Measurements from ENCODE around the gene PLA2G2F.
A peak's percentile ranks its signal among the peaks of the same experiment; 100 is the strongest.

PLA2G2F gene

GRCh38 chr1:20192364-20192763 lies 53.2 kb downstream of the PLA2G2F start:
- Histone ChIP-seq H3K9me3 (replicated peaks in 1 of 2; ENCODE audit: control insufficient read depth in 2 of 2, insufficient read depth in 1 of 2, low read depth in 1 of 2, low read length in 2 of 2) (no peaks in the 10 kb centered on the region), H3K4me2 (ENCODE audit: insufficient read depth, low read length, poor library complexity, severe bottlenecking) (no peak overlapping the region), H3K23ac (ENCODE audit: low read depth, low read length, poor library complexity) (no peak overlapping the region), H3K27ac (replicated peaks; ENCODE audit: low read length) (no peak overlapping the region), H3K36me3 (replicated peaks in 1 of 2; ENCODE audit: control insufficient read depth in 2 of 2, insufficient read depth in 2 of 2, low read length in 2 of 2) (no peaks in the 10 kb centered on the region), H2AFZ (ENCODE audit: low read length) (no peak overlapping the region), H2BK5ac (ENCODE audit: low read length) (no peak overlapping the region), H3K4me1 (ENCODE audit: control insufficient read depth in 2 of 2, insufficient read depth in 1 of 2, low read depth in 1 of 2, low read length in 2 of 2) (no peaks in the 10 kb centered on the region), H3K4me3 (ENCODE audit: low read length in 2 of 2) (no peak overlapping the region), H2AK5ac (ENCODE audit: low read depth, low read length) (no peak overlapping the region), H3K9ac (ENCODE audit: low read depth, low read length, poor library complexity) (no peak overlapping the region), H3K18ac (ENCODE audit: low read length) (no peak overlapping the region), H3K4ac (ENCODE audit: low read length) (no peak overlapping the region), H3K27me3 (ENCODE audit: control insufficient read depth in 3 of 3, insufficient read depth in 3 of 3, low read depth in 1 of 3, low read length in 3 of 3) (peaks cover 0 to 18% (median 2%) of the 10 kb centered on the region in 3 experiments), H2BK120ac (ENCODE audit: low read depth, low read length) (no peak overlapping the region), H3K79me1 (ENCODE audit: low read depth, low read length) (no peaks in the 10 kb centered on the region), H3K14ac (ENCODE audit: low read length) (no peak overlapping the region), H2BK15ac (ENCODE audit: low read length) (no peak overlapping the region), H2BK12ac (ENCODE audit: low read length) (no peak overlapping the region), H4K8ac (ENCODE audit: low read depth, low read length) (no peak overlapping the region), H4K91ac (ENCODE audit: low read depth, low read length, poor library complexity) (no peak overlapping the region)
- DNase-seq (ENCODE audit: low spot score) = no peak
- WGBS, 2 donors (ENCODE audit: extremely low coverage in 2 of 2, insufficient read length in 2 of 2, insufficient replicate concordance in 1 of 2) = no CpG with 5 or more reads among the region's 5 CpGs

GRCh38 chr1:20192871-20193411 lies 53.8 kb downstream of the PLA2G2F start:
- no peak overlapping the region for H3K4me3 ChIP-seq (ENCODE audit: low read length in 2 of 2)
- H3K79me1 ChIP-seq (ENCODE audit: low read depth, low read length) = no peaks in the 10 kb centered on the region
- no peak overlapping the region for H3K14ac ChIP-seq (ENCODE audit: low read length)
- no peak overlapping the region for H2BK120ac ChIP-seq (ENCODE audit: low read depth, low read length)
- no peak overlapping the region for H2BK5ac ChIP-seq (ENCODE audit: low read length)
- H3K27me3 ChIP-seq (ENCODE audit: control insufficient read depth in 3 of 3, insufficient read depth in 3 of 3, low read depth in 1 of 3, low read length in 3 of 3) = peaks cover 0 to 17% (median 2%) of the 10 kb centered on the region in 3 experiments
- DNase-seq (ENCODE audit: low spot score) = no peak
- no peaks in the 10 kb centered on the region for H3K9me3 ChIP-seq (replicated peaks in 1 of 2; ENCODE audit: control insufficient read depth in 2 of 2, insufficient read depth in 1 of 2, low read depth in 1 of 2, low read length in 2 of 2)
- no peak overlapping the region for H2AFZ ChIP-seq (ENCODE audit: low read length)
- H3K4me2 ChIP-seq (ENCODE audit: insufficient read depth, low read length, poor library complexity, severe bottlenecking) = no peak overlapping the region
- no peak overlapping the region for H2BK15ac ChIP-seq (ENCODE audit: low read length)
- no peak overlapping the region for H3K27ac ChIP-seq (replicated peaks; ENCODE audit: low read length)
- no peak overlapping the region for H3K4ac ChIP-seq (ENCODE audit: low read length)
- no CpG with 5 or more reads among the region's 1 CpG for WGBS, 2 donors (ENCODE audit: extremely low coverage in 2 of 2, insufficient read length in 2 of 2, insufficient replicate concordance in 1 of 2)
- no peak overlapping the region for H3K9ac ChIP-seq (ENCODE audit: low read depth, low read length, poor library complexity)
- H3K4me1 ChIP-seq (ENCODE audit: control insufficient read depth in 2 of 2, insufficient read depth in 1 of 2, low read depth in 1 of 2, low read length in 2 of 2) = no peaks in the 10 kb centered on the region
- no peaks in the 10 kb centered on the region for H3K36me3 ChIP-seq (replicated peaks in 1 of 2; ENCODE audit: control insufficient read depth in 2 of 2, insufficient read depth in 2 of 2, low read length in 2 of 2)
- H3K23ac ChIP-seq (ENCODE audit: low read depth, low read length, poor library complexity) = no peak overlapping the region
- H2AK5ac ChIP-seq (ENCODE audit: low read depth, low read length) = no peak overlapping the region
- no peak overlapping the region for H4K91ac ChIP-seq (ENCODE audit: low read depth, low read length, poor library complexity)
- H3K18ac ChIP-seq (ENCODE audit: low read length) = no peak overlapping the region
- H4K8ac ChIP-seq (ENCODE audit: low read depth, low read length) = no peak overlapping the region
- H2BK12ac ChIP-seq (ENCODE audit: low read length) = no peak overlapping the region

DNA sequence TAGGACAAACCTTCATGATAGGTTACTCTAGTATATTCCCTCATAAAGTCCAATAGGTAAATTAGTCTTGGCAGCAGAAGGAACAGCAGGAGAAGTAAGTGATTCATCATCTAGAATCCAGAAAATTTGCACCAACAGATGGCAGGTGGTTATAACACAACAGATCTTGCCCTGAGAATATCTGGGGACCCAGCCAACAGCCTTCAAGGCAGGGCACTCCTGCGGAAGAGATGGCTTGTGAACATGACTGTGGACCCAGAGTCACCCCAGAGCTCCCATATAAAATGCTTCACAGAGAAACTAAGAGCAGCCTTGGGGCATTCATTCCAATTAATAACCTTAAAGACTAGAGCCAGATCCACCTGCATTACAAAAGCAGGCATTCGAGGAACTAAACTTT lies 55.1 kb downstream of the PLA2G2F start:
- H4K8ac ChIP-seq (ENCODE audit: low read depth, low read length) = no peak overlapping the region
- no peaks in the 10 kb centered on the region for H3K79me1 ChIP-seq (ENCODE audit: low read depth, low read length)
- no peak overlapping the region for H2BK12ac ChIP-seq (ENCODE audit: low read length)
- no peak overlapping the region for H2BK15ac ChIP-seq (ENCODE audit: low read length)
- no peak overlapping the region for H3K4me2 ChIP-seq (ENCODE audit: insufficient read depth, low read length, poor library complexity, severe bottlenecking)
- no peaks in the 10 kb centered on the region for H3K4me1 ChIP-seq (ENCODE audit: control insufficient read depth in 2 of 2, insufficient read depth in 1 of 2, low read depth in 1 of 2, low read length in 2 of 2)
- no peak for DNase-seq (ENCODE audit: low spot score)
- H3K4me3 ChIP-seq (ENCODE audit: low read length in 2 of 2) = no peak overlapping the region
- peaks cover 0 to 5% (median 2%) of the 10 kb centered on the region in 3 experiments for H3K27me3 ChIP-seq (ENCODE audit: control insufficient read depth in 3 of 3, insufficient read depth in 3 of 3, low read depth in 1 of 3, low read length in 3 of 3)
- H3K27ac ChIP-seq (replicated peaks; ENCODE audit: low read length) = no peak overlapping the region
- no peak overlapping the region for H3K18ac ChIP-seq (ENCODE audit: low read length)
- H3K9ac ChIP-seq (ENCODE audit: low read depth, low read length, poor library complexity) = no peak overlapping the region
- H4K91ac ChIP-seq (ENCODE audit: low read depth, low read length, poor library complexity) = no peak overlapping the region
- H3K4ac ChIP-seq (ENCODE audit: low read length) = no peak overlapping the region
- no peak overlapping the region for H3K14ac ChIP-seq (ENCODE audit: low read length)
- no peak overlapping the region for H2AFZ ChIP-seq (ENCODE audit: low read length)
- no peak overlapping the region for H2AK5ac ChIP-seq (ENCODE audit: low read depth, low read length)
- H3K36me3 ChIP-seq (replicated peaks in 1 of 2; ENCODE audit: control insufficient read depth in 2 of 2, insufficient read depth in 2 of 2, low read length in 2 of 2) = no peaks in the 10 kb centered on the region
- H3K9me3 ChIP-seq (replicated peaks in 1 of 2; ENCODE audit: control insufficient read depth in 2 of 2, insufficient read depth in 1 of 2, low read depth in 1 of 2, low read length in 2 of 2) = no peaks in the 10 kb centered on the region
- WGBS, 2 donors (ENCODE audit: extremely low coverage in 2 of 2, insufficient read length in 2 of 2, insufficient replicate concordance in 1 of 2) = no CpG with 5 or more reads among the region's 2 CpGs
- no peak overlapping the region for H2BK5ac ChIP-seq (ENCODE audit: low read length)
- H3K23ac ChIP-seq (ENCODE audit: low read depth, low read length, poor library complexity) = no peak overlapping the region
- H2BK120ac ChIP-seq (ENCODE audit: low read depth, low read length) = no peak overlapping the region

DNA sequence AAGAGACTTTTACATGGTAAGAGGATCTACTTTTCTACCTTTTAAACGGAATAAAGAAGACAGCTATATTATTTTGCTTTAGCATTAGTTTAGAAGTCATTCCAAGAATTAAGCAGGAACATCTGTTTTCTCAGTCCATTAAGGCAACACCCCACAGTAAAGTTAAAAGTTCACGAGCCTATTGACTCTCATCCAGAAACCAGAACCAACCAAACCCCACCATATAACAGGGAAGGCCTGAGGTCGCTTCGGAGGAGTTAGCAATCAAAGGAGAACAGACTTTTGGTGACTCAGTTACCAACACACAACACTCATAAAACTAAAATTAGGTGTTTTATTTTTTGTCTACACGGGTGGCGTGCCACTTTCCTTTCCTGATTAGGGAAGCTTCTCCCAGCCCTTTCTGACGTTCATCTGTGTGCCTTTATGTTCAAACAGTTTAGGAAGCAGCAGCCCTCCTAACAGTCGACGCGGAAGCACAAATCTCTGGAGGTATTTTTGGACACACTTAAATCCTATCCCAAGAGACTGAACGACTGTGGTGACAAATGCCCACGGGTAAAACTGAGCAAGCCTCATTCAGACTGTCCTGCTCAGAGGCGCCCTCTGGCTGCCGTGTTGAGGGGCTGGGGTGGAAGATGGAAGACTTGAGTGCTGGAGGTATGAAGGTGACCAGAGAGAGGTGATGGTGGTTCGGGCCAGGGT lies 55.8 kb downstream of the PLA2G2F start:
- Histone ChIP-seq H3K27ac (replicated peaks; ENCODE audit: low read length) (no peak overlapping the region), H2BK12ac (ENCODE audit: low read length) (no peak overlapping the region), H3K4me2 (ENCODE audit: insufficient read depth, low read length, poor library complexity, severe bottlenecking) (no peak overlapping the region), H2BK120ac (ENCODE audit: low read depth, low read length) (no peak overlapping the region), H3K23ac (ENCODE audit: low read depth, low read length, poor library complexity) (no peak overlapping the region), H2AFZ (ENCODE audit: low read length) (no peak overlapping the region), H4K91ac (ENCODE audit: low read depth, low read length, poor library complexity) (no peak overlapping the region), H3K36me3 (replicated peaks in 1 of 2; ENCODE audit: control insufficient read depth in 2 of 2, insufficient read depth in 2 of 2, low read length in 2 of 2) (no peaks in the 10 kb centered on the region), H2BK15ac (ENCODE audit: low read length) (no peak overlapping the region), H3K9me3 (replicated peaks in 1 of 2; ENCODE audit: control insufficient read depth in 2 of 2, insufficient read depth in 1 of 2, low read depth in 1 of 2, low read length in 2 of 2) (no peaks in the 10 kb centered on the region), H3K4me3 (ENCODE audit: low read length in 2 of 2) (no peak overlapping the region), H4K8ac (ENCODE audit: low read depth, low read length) (no peak overlapping the region), H2BK5ac (ENCODE audit: low read length) (no peak overlapping the region), H3K14ac (ENCODE audit: low read length) (no peak overlapping the region), H3K4me1 (ENCODE audit: control insufficient read depth in 2 of 2, insufficient read depth in 1 of 2, low read depth in 1 of 2, low read length in 2 of 2) (no peaks in the 10 kb centered on the region), H3K79me1 (ENCODE audit: low read depth, low read length) (no peaks in the 10 kb centered on the region), H3K27me3 (ENCODE audit: control insufficient read depth in 3 of 3, insufficient read depth in 3 of 3, low read depth in 1 of 3, low read length in 3 of 3) (peaks cover 0 to 7% (median 2%) of the 10 kb centered on the region in 3 experiments), H3K18ac (ENCODE audit: low read length) (no peak overlapping the region), H3K4ac (ENCODE audit: low read length) (no peak overlapping the region), H2AK5ac (ENCODE audit: low read depth, low read length) (no peak overlapping the region), H3K9ac (ENCODE audit: low read depth, low read length, poor library complexity) (no peak overlapping the region)
- WGBS, 2 donors (ENCODE audit: extremely low coverage in 2 of 2, insufficient read length in 2 of 2, insufficient replicate concordance in 1 of 2) = no CpG with 5 or more reads among the region's 15 CpGs
- DNase-seq (ENCODE audit: low spot score) = peak; percentile 51
